PFSK-1 (cell line): Measurements from ENCODE around the gene LYRM2.

Experiments
- POLR2AphosphoS5 ChIP-seq: IDR thresholded peaks from 2 replicates; pipeline ENCODE4 v1.6.1; 2012; ENCODE audit warnings: low read depth, mild to moderate bottlenecking, control low read depth, low read length, moderate library complexity
- REST ChIP-seq, 2 experiments: IDR thresholded peaks; 2 replicates each; pipeline versions ENCODE4 v1.6.1 to v1.8.0; 2011 to 2012; ENCODE audit warnings: low read depth in 2 of 2, low read length in 2 of 2, control low read depth in 1 of 2, inconsistent platforms in 1 of 2, mild to moderate bottlenecking in 1 of 2, moderate library complexity in 1 of 2; ENCODE audit not compliant: insufficient read depth in 1 of 2

GRCh38 chr6:89679215-89680120, 40.9 kb upstream of the LYRM2 start:
- TF ChIP-seq REST (IDR thresholded peaks at IDR 0.05; ENCODE audit: insufficient read depth in 1 of 2, low read depth in 2 of 2, low read length in 2 of 2), result no peak
- TF ChIP-seq POLR2AphosphoS5, result no peak
